OCI-LY3 (cell line): Measurements from ENCODE around the gene ZCCHC14.

Experiments used
- H2AFZ ChIP-seq: fragments of 200-600, 300-600 bp; shearing (Covaris generic); 2 replicates; pipeline ENCODE4 v1.6.0; 2014; ENCODE audit warnings: antibody characterized with exemption, low read depth, low read length
- H3K27ac ChIP-seq: fragments of 200-600, 300-600 bp; sonication (generic); 2 replicates; pipeline ENCODE4 v1.5.1; 2014; ENCODE audit warnings: mild to moderate bottlenecking, low read length, moderate library complexity, mixed read lengths
- H3K27me3 ChIP-seq: fragments of 200-600, 300-600 bp; sonication (generic); 2 replicates; pipeline ENCODE4 v1.6.1; 2014; ENCODE audit warnings: low read depth, low read length, mixed read lengths
- H3K36me3 ChIP-seq: fragments of 200-600, 300-600 bp; sonication (generic); replicated peaks from 2 replicates; pipeline ENCODE3; 2014; ENCODE audit warnings: low read depth, low read length, mixed read lengths
- H3K4me1 ChIP-seq: fragments of 300-600, 200-600 bp; sonication (generic); 2 replicates; pipeline ENCODE4 v1.6.1; 2014; ENCODE audit warnings: low read length, mixed read lengths
- H3K4me2 ChIP-seq: fragments of 200-600, 300-600 bp; sonication (generic); 2 replicates; pipeline ENCODE4 v1.6.1; 2014; ENCODE audit warnings: low read length, mixed read lengths
- H3K4me3 ChIP-seq: fragments of 300-600, 200-600 bp; sonication (generic); 2 replicates; pipeline ENCODE4 v1.5.1; 2014; ENCODE audit warnings: antibody characterized with exemption, mild to moderate bottlenecking, low read length, moderate library complexity
- H3K79me2 ChIP-seq: fragments of 300-600, 200-600 bp; shearing (Covaris generic); 2 replicates; pipeline ENCODE4 v1.6.1; 2014; ENCODE audit warnings: mild to moderate bottlenecking, low read length, mixed read lengths
- H3K9ac ChIP-seq: fragments of 300-600, 200-600 bp; shearing (Covaris generic); 2 replicates; pipeline ENCODE4 v1.6.0; 2014; ENCODE audit warnings: mild to moderate bottlenecking, low read length, moderate library complexity
- H3K9me3 ChIP-seq: fragments of 200-600, 300-600 bp; shearing (Covaris generic); 2 replicates; pipeline ENCODE4 v1.6.1; 2014; ENCODE audit warnings: low read length, mixed read lengths; ENCODE audit not compliant: insufficient read depth
- H4K20me1 ChIP-seq: fragments of 200-600, 300-600 bp; sonication (generic); 2 replicates; pipeline ENCODE4 v1.6.1; 2016; ENCODE audit warnings: low read length, mixed read lengths; ENCODE audit not compliant: insufficient read depth
- CTCF ChIP-seq: fragments of 200-600, 300-600 bp; sonication (generic); IDR thresholded peaks from 2 replicates; pipeline ENCODE4 v1.5.1; 2014; ENCODE audit warnings: antibody characterized with exemption, low read length, low read depth
- EZH2phosphoT487 ChIP-seq: fragments of 200-600 bp; shearing (Covaris generic); IDR thresholded peaks from 2 replicates; pipeline ENCODE4 v1.6.1; 2018; ENCODE audit warnings: antibody characterized with exemption, mixed run types, low read depth

ZCCHC14 gene

GRCh38 chr16:87465306-87465705, 27.5 kb downstream of the ZCCHC14 start:
- Histone ChIP-seq H3K4me2 (peak overlapping the region; percentile 94), H3K4me1 (peaks cover 22% of the 10 kb centered on the region), H3K9ac (peak overlapping the region; percentile 27; the same call in 1 of the 2 replicates), H3K79me2 (no peaks in the 10 kb centered on the region), H3K9me3 (no peaks in the 10 kb centered on the region), H4K20me1 (no peaks in the 10 kb centered on the region), H3K27me3 (no peaks in the 10 kb centered on the region), H3K36me3 (no peaks in the 10 kb centered on the region), H3K27ac (no peak overlapping the region), H3K4me3 (peak overlapping the region; percentile 62), H2AFZ (0 out of 2 replicates have a peak overlapping the region, but pooled peaks have one; percentile 29)
- TF ChIP-seq EZH2phosphoT487: no peak
- TF ChIP-seq CTCF: no peak

- no peaks in the 10 kb centered on the region for H3K27me3 ChIP-seq
- peak overlapping the region; percentile 29; the same call in 1 of the 2 replicates for H2AFZ ChIP-seq
- H3K36me3 ChIP-seq: no peaks in the 10 kb centered on the region
- TF ChIP-seq CTCF: no peak
- no peak for TF ChIP-seq EZH2phosphoT487
- no peaks in the 10 kb centered on the region for H4K20me1 ChIP-seq
- H3K4me3 ChIP-seq: peak overlapping the region; percentile 62
- peaks cover 22% of the 10 kb centered on the region for H3K4me1 ChIP-seq
- H3K79me2 ChIP-seq: no peaks in the 10 kb centered on the region
- H3K4me2 ChIP-seq: peak overlapping the region; percentile 94
- H3K9ac ChIP-seq: peak overlapping the region; percentile 27
- no peaks in the 10 kb centered on the region for H3K9me3 ChIP-seq
- peak overlapping the region; percentile 13; the same call in 1 of the 2 replicates for H3K27ac ChIP-seq
Measured at GRCh38 chr16:87464691-87465300, 28.0 kb downstream of the ZCCHC14 start.

- Histone ChIP-seq H3K9me3 (no peaks in the 10 kb centered on the region), H3K36me3 (no peaks in the 10 kb centered on the region), H2AFZ (peak overlapping the region; percentile 29), H4K20me1 (no peaks in the 10 kb centered on the region), H3K4me3 (peak overlapping the region; percentile 62), H3K27me3 (no peaks in the 10 kb centered on the region), H3K4me1 (peaks cover 22% of the 10 kb centered on the region), H3K9ac (peak overlapping the region; percentile 27), H3K27ac (peak overlapping the region; percentile 13), H3K4me2 (peak overlapping the region; percentile 94), H3K79me2 (no peaks in the 10 kb centered on the region)
- no peak for TF ChIP-seq CTCF
- TF ChIP-seq EZH2phosphoT487: no peak
Measured at GRCh38 chr16:87463722-87464690, 28.8 kb downstream of the ZCCHC14 start.

GRCh38 chr16:87461466-87461991, 31.3 kb downstream of the ZCCHC14 start:
- Histone ChIP-seq H3K79me2 (no peaks in the 10 kb centered on the region), H3K4me1 (peaks cover 27% of the 10 kb centered on the region), H3K9me3 (no peaks in the 10 kb centered on the region), H3K9ac (0 out of 2 replicates have a peak overlapping the region, but pooled peaks have one; percentile 18), H3K27me3 (no peaks in the 10 kb centered on the region), H3K4me2 (peak overlapping the region; percentile 72), H3K36me3 (no peaks in the 10 kb centered on the region), H3K27ac (no peak overlapping the region), H2AFZ (peak overlapping the region; percentile 48; the same call in 1 of the 2 replicates), H4K20me1 (no peaks in the 10 kb centered on the region), H3K4me3 (peak overlapping the region; percentile 70)
- peak; percentile 72 for TF ChIP-seq CTCF
- TF ChIP-seq EZH2phosphoT487: no peak
